GM19452 (cell line): ENCODE measurements around the gene TCF12.
"Not testable (repeated sequence)": the region's sequence is repeated elsewhere in the genome, so short reads cannot be mapped to it uniquely, and the experiment has no call there.

Source experiments
- ATAC-seq: cut with Tn5 transposase; IDR thresholded peaks from one replicate; pipeline ENCODE4 v1.9.1; 2021; ENCODE audit not compliant: unreplicated experiment

The TCF12 gene

GRCh38 chr15:57158997-57159668, 240.7 kb downstream of the TCF12 start:
- ATAC-seq = no peak

- ATAC-seq = no peak
Measured at GRCh38 chr15:57159767-57160166, 241.3 kb downstream of the TCF12 start.

GRCh38 chr15:57160823-57161560, 242.5 kb downstream of the TCF12 start:
- ATAC-seq = no peak

GRCh38 chr15:57164251-57164650, 245.8 kb downstream of the TCF12 start:
- ATAC-seq = not testable (repeated sequence)

GRCh38 chr15:57165992-57166391, 247.5 kb downstream of the TCF12 start:
- ATAC-seq = no peak

- ATAC-seq = no peak
Measured at GRCh38 chr15:57167821-57168395, 249.5 kb downstream of the TCF12 start.

GRCh38 chr15:57169643-57170042, 251.2 kb downstream of the TCF12 start:
- no peak for ATAC-seq

- no peak for ATAC-seq
Measured at GRCh38 chr15:57171426-57171825, 253.0 kb downstream of the TCF12 start.

GRCh38 chr15:57172925-57173324, 254.5 kb downstream of the TCF12 start:
- no peak for ATAC-seq

GRCh38 chr15:57183041-57183440, 264.6 kb downstream of the TCF12 start:
- no peak for ATAC-seq

GRCh38 chr15:57183614-57184344, 265.3 kb downstream of the TCF12 start:
- no peak for ATAC-seq

GRCh38 chr15:57184502-57184901, 266.1 kb downstream of the TCF12 start:
- no peak for ATAC-seq

GRCh38 chr15:57185507-57186074, 267.1 kb downstream of the TCF12 start:
- ATAC-seq = no peak

GRCh38 chr15:57189466-57189865, 271.0 kb downstream of the TCF12 start:
- ATAC-seq = no peak

- ATAC-seq = no peak
Measured at GRCh38 chr15:57190208-57190607, 271.8 kb downstream of the TCF12 start.

- ATAC-seq = no peak
Measured at GRCh38 chr15:57193161-57193560, 274.7 kb downstream of the TCF12 start.

GRCh38 chr15:57195326-57195725, 276.9 kb downstream of the TCF12 start:
- no peak for ATAC-seq

GRCh38 chr15:57196865-57197264, 278.4 kb downstream of the TCF12 start:
- no peak for ATAC-seq

- no peak for ATAC-seq
Measured at GRCh38 chr15:57198131-57198530, 279.7 kb downstream of the TCF12 start.

- ATAC-seq = no peak
Measured at GRCh38 chr15:57198654-57199291, 280.3 kb downstream of the TCF12 start.

- ATAC-seq = no peak
Measured at GRCh38 chr15:57201578-57201977, 283.1 kb downstream of the TCF12 start.
